WTC11 (cell line): ENCODE results near the gene UBE2M. TPM values are rescaled to one million over a fixed set of nuclear protein-coding genes. Genes with fewer than 3 reads are reported as not detected.

ENCODE experiments used
- ARID4B ChIP-seq: sonication (generic); formaldehyde crosslinking; IDR thresholded peaks from 2 replicates; pipeline ENCODE4 v1.8.0; 2023; ENCODE audit warnings: missing genetic modification reagents, mild to moderate bottlenecking, borderline replicate concordance
- ATF6 ChIP-seq: sonication (generic); formaldehyde crosslinking; IDR thresholded peaks from 2 replicates; pipeline ENCODE4 v1.8.1; 2023; ENCODE audit warnings: mild to moderate bottlenecking, missing genetic modification reagents
- CTCF ChIP-seq: fragments of 200-600 bp; IDR thresholded peaks from 2 replicates; pipeline ENCODE4 v1.8.0; 2022; ENCODE audit warnings: antibody characterized with exemption
- E2F4 ChIP-seq: sonication (generic); formaldehyde crosslinking; IDR thresholded peaks from 2 replicates; pipeline ENCODE4 v1.8.1; 2022; ENCODE audit warnings: low read depth, mild to moderate bottlenecking, moderate library complexity, missing genetic modification reagents, borderline replicate concordance
- FOXK1 ChIP-seq: sonication (generic); formaldehyde crosslinking; IDR thresholded peaks from 2 replicates; pipeline ENCODE4 v1.8.0; 2022; ENCODE audit warnings: mild to moderate bottlenecking, moderate library complexity, missing genetic modification reagents
- JUN ChIP-seq: sonication (generic); formaldehyde crosslinking; IDR thresholded peaks from 2 replicates; pipeline ENCODE4 v1.8.0; 2023; ENCODE audit warnings: mild to moderate bottlenecking, missing genetic modification reagents
- MAX ChIP-seq: sonication (generic); formaldehyde crosslinking; IDR thresholded peaks from 2 replicates; pipeline ENCODE4 v1.8.0; 2022; ENCODE audit warnings: mild to moderate bottlenecking, missing genetic modification reagents
- PRDM15 ChIP-seq: sonication (generic); formaldehyde crosslinking; IDR thresholded peaks from 2 replicates; pipeline ENCODE4 v1.8.0; 2022; ENCODE audit warnings: missing genetic modification reagents
- RORB ChIP-seq: fragments of 250-450 bp; sonication (Bioruptor Pico); IDR thresholded peaks from 2 replicates; pipeline ENCODE4 v1.9.0; 2021; ENCODE audit warnings: mild to moderate bottlenecking
- ZNF121 ChIP-seq: sonication (generic); formaldehyde crosslinking; IDR thresholded peaks from 2 replicates; pipeline ENCODE4 v1.8.0; 2023; ENCODE audit warnings: missing genetic modification reagents
- ZNF317 ChIP-seq: sonication (generic); formaldehyde crosslinking; IDR thresholded peaks from 2 replicates; pipeline ENCODE4 v1.8.1; 2023; ENCODE audit warnings: low read depth, mild to moderate bottlenecking, moderate library complexity, missing genetic modification reagents, borderline replicate concordance
- total RNA-seq: library from RNA; stranded (reverse); gene quantifications from 3 replicates; pipeline ENCODE4 v1.2.3, GENCODE V29; 2021

The UBE2M gene
- total RNA-seq, 1 experiment from 2014 or later = 105 TPM

GRCh38 chr19:58562122-58563033, 4.0 kb upstream of the UBE2M start (continued):
- TF ChIP-seq ARID4B (CRISPR knock-in tag) = peak; percentile 70; the same call in 1 of the 2 replicates
- no peak for TF ChIP-seq ZNF317 (CRISPR knock-in tag)
- no peak for TF ChIP-seq CTCF
- no peak for TF ChIP-seq RORB (CRISPR knock-in tag)
- no peak for TF ChIP-seq ATF6 (CRISPR knock-in tag)
- peak; percentile 76 for TF ChIP-seq MAX
- peak; percentile 48; the same call in 1 of the 2 replicates for TF ChIP-seq JUN (CRISPR knock-in tag)
- peak; percentile 11 for TF ChIP-seq PRDM15 (CRISPR knock-in tag)
- TF ChIP-seq FOXK1 (CRISPR knock-in tag) = no peak
- no peak; the same call in 1 of the 2 replicates for TF ChIP-seq ZNF121 (CRISPR knock-in tag)
- no peak for TF ChIP-seq E2F4 (CRISPR knock-in tag)
